ENCODE results near the gene POLR2L.

The POLR2L gene

DNA sequence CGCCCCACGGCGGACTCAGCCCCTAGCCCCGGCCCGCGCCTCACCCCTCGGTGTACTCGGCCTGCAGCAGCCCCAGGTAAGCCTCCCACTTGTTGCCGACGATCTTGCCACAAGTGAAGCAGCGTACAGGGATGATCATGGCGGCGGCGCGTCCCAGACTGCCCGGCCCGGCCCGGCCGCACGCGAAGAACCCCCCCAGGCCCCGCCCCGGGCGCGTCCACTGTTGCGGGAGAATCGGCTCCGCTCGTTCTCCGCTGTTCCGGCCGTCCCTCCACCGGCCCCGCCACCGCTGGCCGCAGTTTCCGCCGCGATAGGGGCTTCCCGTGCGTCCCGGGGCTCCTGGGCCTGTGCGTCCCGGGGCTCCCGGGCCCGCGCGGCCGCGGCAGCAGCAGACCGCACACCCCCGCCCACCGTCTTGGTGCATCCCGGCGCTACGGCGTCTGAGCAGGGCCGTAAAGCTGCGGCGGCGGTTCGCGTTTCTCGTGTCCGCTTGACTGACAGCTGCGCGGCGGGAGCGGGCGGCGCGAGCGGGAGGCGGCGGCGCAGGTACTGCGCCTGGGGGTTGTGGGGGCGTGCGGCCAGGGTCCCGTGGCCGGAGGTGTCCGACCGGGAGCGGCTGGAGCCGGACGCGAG is at the start of gene POLR2L, which contains the start of gene TSPAN4:
Gene POLR2L, minus strand, starts transcription at position 160 of the 633 bp plus-strand sequence. Its CDS starts 21 bp downstream, at position 139.
Gene TSPAN4, plus strand, starts transcription at position 483 of the 633 bp plus-strand sequence. CDS start 7,453 bp downstream, outside the sequence.
- DNase-seq (ENCODE audit: low read depth, low spot score), result peak; percentile 78

- DNase-seq (ENCODE audit: low read depth, low spot score), result no peak
Measured at GRCh38 chr11:890794-891540, 48.6 kb upstream of the POLR2L start.

GRCh38 chr11:889687-890475 is 47.6 kb upstream of the POLR2L start:
- DNase-seq (ENCODE audit: low read depth, low spot score), result no peak

- DNase-seq (ENCODE audit: low read depth, low spot score), result no peak
Measured at GRCh38 chr11:889257-889656, 46.9 kb upstream of the POLR2L start.

DNA sequence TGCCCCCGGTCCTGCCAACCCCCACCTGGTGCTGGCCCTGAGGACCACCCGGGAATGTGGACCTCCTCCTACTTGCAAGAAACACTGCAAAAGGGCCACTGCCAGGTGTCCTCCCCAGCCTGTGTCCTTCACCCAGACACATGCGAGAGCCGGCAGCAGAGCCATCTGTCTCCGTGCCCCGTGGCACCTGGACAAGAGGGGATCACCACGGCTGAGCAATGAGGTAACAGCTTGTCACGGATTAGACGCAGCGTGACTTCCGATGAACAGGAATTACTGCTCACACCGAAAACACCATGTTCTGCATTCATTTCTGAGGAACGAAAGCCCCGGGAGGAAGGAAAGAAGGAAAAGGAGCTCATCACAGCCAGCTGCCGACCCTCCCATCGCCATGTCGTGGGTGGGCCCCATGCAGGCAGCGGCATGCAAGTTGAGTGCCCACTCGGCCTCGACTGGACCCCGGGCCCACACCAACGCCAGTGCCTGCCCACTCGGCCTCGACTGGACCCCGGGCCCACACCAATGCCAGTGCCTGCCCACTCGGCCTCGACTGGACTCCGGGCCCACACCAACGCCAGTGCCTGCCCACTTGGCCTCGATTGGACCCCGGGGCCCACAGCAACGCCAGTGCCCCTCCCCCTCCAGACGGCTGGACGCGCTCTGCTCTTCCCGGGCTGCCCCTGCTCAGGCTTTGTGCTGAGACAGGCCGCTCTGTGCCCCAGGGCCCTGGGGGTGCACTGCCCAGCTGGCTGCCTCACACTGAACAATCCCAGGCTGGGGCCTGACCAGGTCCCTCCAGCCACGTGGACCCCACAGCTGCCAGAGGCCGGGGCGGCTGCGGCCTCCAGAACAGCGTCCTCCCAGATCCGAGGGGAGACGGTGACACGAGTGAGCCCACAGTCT is 46.2 kb upstream of the POLR2L start:
- DNase-seq (ENCODE audit: low read depth, low spot score), result no peak

DNA sequence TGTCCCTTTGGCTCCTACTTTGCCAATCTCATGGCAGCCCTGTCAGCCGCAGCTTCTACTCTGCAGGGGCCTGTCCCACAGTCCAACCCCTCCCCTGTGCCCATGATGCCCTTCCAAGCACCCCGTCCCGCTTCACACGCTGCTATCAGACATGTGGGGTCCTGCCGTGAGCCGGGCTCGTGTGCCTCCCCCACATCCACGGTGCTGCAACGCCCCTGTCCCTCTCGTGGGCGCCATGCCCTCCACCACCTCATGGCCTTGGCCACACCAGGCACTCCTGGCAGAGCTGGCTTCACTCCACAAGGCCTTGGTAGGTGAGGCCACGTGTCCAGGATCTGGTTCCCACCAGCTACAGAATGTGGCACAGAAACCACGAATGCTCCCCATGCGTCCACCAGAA is 45.3 kb upstream of the POLR2L start:
- no peak for DNase-seq (ENCODE audit: low read depth, low spot score)

- DNase-seq (ENCODE audit: low read depth, low spot score), result no peak
Measured at GRCh38 chr11:886568-886967, 44.2 kb upstream of the POLR2L start.

GRCh38 chr11:884578-885070 is 42.3 kb upstream of the POLR2L start:
- DNase-seq (ENCODE audit: low read depth, low spot score), result no peak

GRCh38 chr11:883527-883926 is 41.2 kb upstream of the POLR2L start:
- no peak for DNase-seq (ENCODE audit: low read depth, low spot score)

- DNase-seq (ENCODE audit: low read depth, low spot score), result no peak
Measured at GRCh38 chr11:882596-882995, 40.3 kb upstream of the POLR2L start.

DNA sequence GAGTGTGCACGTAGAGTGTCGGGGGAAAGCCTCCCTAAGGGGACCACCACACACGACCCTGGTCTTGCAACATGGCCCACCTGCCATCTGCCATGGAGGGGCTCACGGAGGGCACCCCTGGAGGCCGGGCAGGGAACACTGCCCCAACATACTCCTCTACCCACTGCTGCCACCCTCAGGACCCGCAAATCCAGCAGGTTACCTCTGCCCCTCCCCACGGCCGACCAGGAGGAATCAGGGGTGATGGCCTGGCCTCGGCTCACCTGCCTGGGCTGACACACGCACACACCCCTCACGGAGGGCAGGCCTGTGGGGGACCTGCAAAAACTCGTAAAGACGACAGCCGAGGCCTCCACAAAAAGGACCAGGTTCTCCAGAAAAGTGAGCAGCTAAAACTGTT is 38.1 kb upstream of the POLR2L start:
- no peak for DNase-seq (ENCODE audit: low read depth, low spot score)

GRCh38 chr11:877565-877964 is 35.2 kb upstream of the POLR2L start:
- DNase-seq (ENCODE audit: low read depth, low spot score), result no peak

DNA sequence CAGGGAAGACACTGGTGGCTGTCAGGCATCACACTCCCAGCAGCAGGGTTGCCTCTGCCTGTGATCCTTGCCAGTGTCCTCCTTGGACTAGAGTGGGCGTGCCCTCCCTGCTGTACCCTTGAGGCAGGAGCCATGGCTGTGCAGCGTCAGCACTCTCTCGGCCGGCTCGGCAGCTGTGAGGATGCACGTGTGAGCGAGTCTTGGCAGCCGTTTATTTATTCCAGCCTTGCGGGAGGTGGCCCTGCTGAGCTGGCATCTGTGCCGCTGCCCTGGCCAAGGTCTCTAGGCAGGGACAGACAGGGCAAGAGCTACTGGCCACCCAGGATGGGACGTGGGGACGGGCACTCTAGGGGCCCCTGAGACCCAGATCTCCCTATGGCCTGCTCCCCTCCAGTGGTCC is 34.2 kb upstream of the POLR2L start:
- no peak for DNase-seq (ENCODE audit: low read depth, low spot score)

- DNase-seq (ENCODE audit: low read depth, low spot score), result no peak
Measured at GRCh38 chr11:875769-876301, 33.5 kb upstream of the POLR2L start.

GRCh38 chr11:875203-875602 is 32.9 kb upstream of the POLR2L start:
- no peak for DNase-seq (ENCODE audit: low read depth, low spot score)

DNA sequence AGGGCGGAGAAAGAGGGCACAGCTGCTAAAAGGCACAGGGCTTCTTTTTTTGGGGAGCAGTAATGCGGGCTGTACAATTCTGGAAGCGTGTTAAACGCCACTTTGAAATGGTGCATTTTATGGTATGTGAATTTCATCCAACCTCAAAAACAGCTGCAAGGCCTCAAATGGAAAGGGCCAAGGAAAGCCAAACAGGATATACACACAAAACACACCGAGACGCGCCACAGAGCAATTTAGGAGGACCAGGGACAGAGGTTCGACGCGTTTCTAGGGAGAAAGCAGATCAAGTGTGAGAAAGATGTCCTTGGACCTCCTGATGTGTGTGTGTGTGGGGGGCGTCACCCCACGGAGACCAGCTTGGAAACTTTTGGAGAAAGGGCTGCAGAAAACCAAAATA is 31.4 kb upstream of the POLR2L start:
- DNase-seq (ENCODE audit: low read depth, low spot score), result no peak

- no peak for DNase-seq (ENCODE audit: low read depth, low spot score)
Measured at GRCh38 chr11:872799-873198, 30.5 kb upstream of the POLR2L start.

DNA sequence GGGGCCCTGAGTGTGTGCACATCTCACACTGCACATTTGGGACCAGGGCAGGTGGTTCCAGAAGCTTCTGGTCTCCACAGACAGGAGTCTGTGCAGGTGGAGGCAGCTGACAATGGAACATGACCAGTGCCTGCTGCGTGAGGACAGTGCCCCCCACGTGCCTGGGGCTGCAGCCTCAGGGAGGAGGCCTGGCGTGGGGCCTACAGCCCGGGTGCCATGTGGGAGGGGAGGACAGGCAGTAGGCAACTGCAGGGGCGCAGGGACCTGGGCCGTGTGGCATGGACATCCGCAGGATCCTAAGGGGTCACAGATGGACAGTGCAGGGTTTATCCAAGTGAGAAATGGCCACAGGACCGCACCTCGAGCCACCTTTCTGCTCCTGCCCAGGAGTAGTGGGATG is 29.1 kb upstream of the POLR2L start:
- no peak for DNase-seq (ENCODE audit: low read depth, low spot score)

GRCh38 chr11:870418-870817 is 28.1 kb upstream of the POLR2L start:
- DNase-seq (ENCODE audit: low read depth, low spot score), result no peak

GRCh38 chr11:870127-870413 is 27.7 kb upstream of the POLR2L start:
- no peak for DNase-seq (ENCODE audit: low read depth, low spot score)
